HepG2 (cell line): ENCODE results near the gene CASZ1. TPM values are rescaled to one million over a fixed set of nuclear protein-coding genes. Genes with fewer than 3 reads are reported as not detected.

Source experiments
- ATAC-seq: fragments of 200-7000 bp; cut with Tn5 transposase; 3 replicates; pipeline ENCODE4 v1.9.1; 2020; ENCODE audit warnings: mild to moderate bottlenecking, moderate library complexity
- BruUV-seq: library from RNA; stranded (reverse); fragments of 400-500 nt; replicated peaks from 2 replicates; lab custom pipeline; 2021; lab: Mats Ljungman, UMichigan
- CTCF ChIA-PET: fragments of 300-600 bp; formaldehyde crosslinking; extraction: SDS; loops from one replicate; lab custom pipeline; 2021; ENCODE audit warnings: low total read pairs, inconsistent platforms, low intra/inter-chr PET ratio; lab: Yijun Ruan, JAX
- POLR2A ChIA-PET: fragments of 350-600 bp; sonication (Branson Sonifier 250); formaldehyde crosslinking; loops from one replicate; lab custom pipeline; 2020; ENCODE audit warnings: antibody characterized with exemption, inconsistent platforms; lab: Yijun Ruan, JAX
- DNase-seq: peaks from one replicate; pipeline ENCODE4 v3.0.0-alpha.2; 2015; ENCODE audit warnings: low spot score
- FAIRE-seq: peaks from 3 replicates; lab custom pipeline; 2011; peaks lifted over from hg19 to GRCh38; lab: Jason Lieb, UNC
- H2AFZ ChIP-seq: one replicate; pipeline ENCODE4 v1.6.1; 2011; ENCODE audit warnings: low read length, inconsistent platforms
- H3K27ac ChIP-seq: fragments of 300-600 bp; 3 replicates; pipeline ENCODE4 v1.8.0; 2011; ENCODE audit warnings: mixed run types, mild to moderate bottlenecking, mixed read lengths, low read length, inconsistent platforms; ENCODE audit not compliant: insufficient read depth; ENCODE audit errors: extremely low read length
- H3K27me3 ChIP-seq, 2 experiments: fragments of 200-600 bp in 1 of 2; 2 replicates in 1 of 2; 3 replicates in 1 of 2; pipeline versions ENCODE4 v1.6.0 to v1.8.0; 2011; ENCODE audit warnings: low read length in 2 of 2, mild to moderate bottlenecking in 2 of 2, moderate library complexity in 2 of 2, inconsistent platforms in 1 of 2; ENCODE audit not compliant: insufficient read depth in 2 of 2, control insufficient read depth in 1 of 2
- H3K36me3 ChIP-seq, 2 experiments: fragments of 200-600 bp in 1 of 2; replicated peaks in 1 of 2; 2 replicates in 1 of 2; 3 replicates in 1 of 2; pipeline versions ENCODE4 v1.5.1 to v1.8.0; 2011; ENCODE audit warnings: low read length in 2 of 2, inconsistent platforms in 1 of 2; ENCODE audit not compliant: insufficient read depth in 2 of 2, control insufficient read depth in 1 of 2
- H3K4me1 ChIP-seq: 2 replicates; pipeline ENCODE4 v1.5.1; 2012; ENCODE audit warnings: low read length, inconsistent platforms; ENCODE audit not compliant: insufficient read depth
- H3K4me2 ChIP-seq: 2 replicates; pipeline ENCODE4 v1.6.0; 2011; ENCODE audit warnings: low read depth, low read length, inconsistent platforms
- H3K4me3 ChIP-seq, 3 experiments: fragments of 200-600 bp in 1 of 3; sonication (generic), shearing (Covaris generic) in 1 of 3; replicated peaks in 1 of 3; 2 replicates each; pipeline ENCODE4 v1.5.1; 2011 to 2016; ENCODE audit warnings: low read length in 3 of 3, inconsistent platforms in 2 of 3, low read depth in 2 of 3, mild to moderate bottlenecking in 2 of 3, control low read depth in 1 of 3, mixed read lengths in 1 of 3; ENCODE audit not compliant: insufficient read depth in 1 of 3
- H3K79me2 ChIP-seq: one replicate; pipeline ENCODE4 v1.6.1; 2011; ENCODE audit warnings: low read length, inconsistent platforms; ENCODE audit not compliant: insufficient read depth
- H3K9ac ChIP-seq: 2 replicates; pipeline ENCODE4 v1.6.0; 2011; ENCODE audit warnings: mild to moderate bottlenecking, low read depth, low read length, inconsistent platforms; ENCODE audit not compliant: insufficient read depth
- H3K9me3 ChIP-seq: 2 replicates; pipeline ENCODE4 v1.5.1; 2012; ENCODE audit warnings: mild to moderate bottlenecking, low read length
- H4K20me1 ChIP-seq: 2 replicates; pipeline ENCODE4 v1.6.0; 2011; ENCODE audit warnings: inconsistent platforms, mild to moderate bottlenecking, low read length, moderate library complexity; ENCODE audit not compliant: insufficient read depth
- CBX5 ChIP-seq: sonication (generic); formaldehyde crosslinking; IDR thresholded peaks from 2 replicates; pipeline ENCODE4 v1.4.0; 2020; ENCODE audit warnings: missing genetic modification reagents, borderline replicate concordance
- CERS6 ChIP-seq: sonication (generic); formaldehyde crosslinking; IDR thresholded peaks from 2 replicates; pipeline ENCODE4 v1.5.0; 2020; ENCODE audit warnings: missing genetic modification reagents
- FOXJ3 ChIP-seq: sonication (generic); formaldehyde crosslinking; IDR thresholded peaks from 2 replicates; pipeline ENCODE4 v1.4.0; 2020; ENCODE audit warnings: missing genetic modification reagents, mild to moderate bottlenecking, borderline replicate concordance
- IKZF4 ChIP-seq: sonication (generic); formaldehyde crosslinking; IDR thresholded peaks from 2 replicates; pipeline ENCODE4 v1.5.1; 2020; ENCODE audit warnings: borderline replicate concordance, mild to moderate bottlenecking, low read depth, missing genetic modification reagents; ENCODE audit errors: not compliant biosample characterization
- MBNL3 ChIP-seq: fragments of 250-450 bp; sonication (Bioruptor Pico); conservative IDR thresholded peaks from 2 replicates; pipeline ENCODE4 v1.8.0; 2022; ENCODE audit warnings: mild to moderate bottlenecking, inconsistent platforms
- MEF2D ChIP-seq: sonication (generic); formaldehyde crosslinking; IDR thresholded peaks from 2 replicates; pipeline ENCODE4 v1.5.1; 2020; ENCODE audit warnings: mild to moderate bottlenecking, missing genetic modification reagents
- PPARG ChIP-seq: conservative IDR thresholded peaks from 2 replicates; pipeline ENCODE4 v1.6.1; 2016; ENCODE audit warnings: missing biosample characterization, missing genetic modification reagents
- ZBTB3 ChIP-seq: sonication (generic); formaldehyde crosslinking; IDR thresholded peaks from 2 replicates; pipeline ENCODE4 v1.4.0; 2020; ENCODE audit warnings: low read depth, mild to moderate bottlenecking, moderate library complexity, missing genetic modification reagents, borderline replicate concordance
- ZFY ChIP-seq: sonication (generic); formaldehyde crosslinking; IDR thresholded peaks from 2 replicates; pipeline ENCODE4 v1.4.0; 2020; ENCODE audit warnings: missing genetic modification reagents
- ZMYM4 ChIP-seq: sonication (generic); formaldehyde crosslinking; IDR thresholded peaks from 2 replicates; pipeline ENCODE4 v1.8.1; 2023; ENCODE audit warnings: mild to moderate bottlenecking, missing genetic modification reagents
- ZNF350 ChIP-seq: sonication (generic); formaldehyde crosslinking; IDR thresholded peaks from 2 replicates; pipeline ENCODE4 v1.4.0; 2020; ENCODE audit warnings: mild to moderate bottlenecking, low read depth, missing genetic modification reagents, borderline replicate concordance
- ZNF580 ChIP-seq: IDR thresholded peaks from 2 replicates; pipeline ENCODE4 v1.6.1; 2016; ENCODE audit warnings: low read depth, borderline replicate concordance
- ZNF672 ChIP-seq: sonication (generic); formaldehyde crosslinking; IDR thresholded peaks from 2 replicates; pipeline ENCODE4 v1.8.1; 2022; ENCODE audit warnings: missing genetic modification reagents
- WGBS: methylation state at CpG from one replicate; pipeline ENCODE4 v1.1.6; 2017; ENCODE audit warnings: low lambda C conversion rate; 5-methylcytosine and 5-hydroxymethylcytosine counted together
- in situ Hi-C: cut with HindIII; loops from 2 replicates; pipeline ENCODE4 v1.10.0; 2017; ENCODE audit warnings: low pct_unique_long_range_greater_than_20kb; ENCODE audit not compliant: extremely low pct_ligation_motif_present
- intact Hi-C: fragments of 100-400 bp; cut with micrococcal nuclease; formaldehyde crosslinking; loops from one replicate; pipeline ENCODE4 v1.10.0; 2022; ENCODE audit not compliant: unreplicated experiment
- polyA plus RNA-seq, 8 experiments: library from polyadenylated mRNA; depleted of rRNA in 3 of 8; stranded (reverse) in 7 of 8; unstranded in 1 of 8; fragments of >200 nt; fragmentation: Illumina TruSeq in 4 of 8; extraction: Trizol in 4 of 8; gene quantifications; 2 replicates each; pipeline versions ENCODE4 v1.2.1 to v1.2.3, GENCODE V29; 2011 to 2016; ENCODE audit warnings: low read depth in 4 of 8, missing spikeins in 1 of 8, mixed read lengths in 1 of 8; ENCODE audit not compliant: insufficient read depth in 1 of 8
- total RNA-seq, 5 experiments: library from RNA; depleted of rRNA; stranded (reverse); fragments of >200 nt; fragmentation: Illumina TruSeq; extraction: Trizol; gene quantifications; 2 replicates each; pipeline ENCODE4 v1.2.3, GENCODE V29; 2016; ENCODE audit warnings: low read depth in 1 of 5

Gene CASZ1
- total and polyA plus RNA-seq, 2 of the 13 experiments (the other 11 are each of a cell fraction or from before 2014, with no cell fraction given): 1.9 to 3.7 TPM

GRCh38 chr1:10839188-10839770 is 42.8 kb upstream of the CASZ1 start:
- no peak overlapping the region for H3K27ac ChIP-seq
- ChIA-PET CTCF (no interaction called here), POLR2A (no interaction called here)
- BruUV-seq: no TSS peak
- peaks cover 6% of the 10 kb centered on the region; the same call in 1 of the 2 replicates for H3K4me1 ChIP-seq
- H4K20me1 ChIP-seq: no peaks in the 10 kb centered on the region
- no peak overlapping the region for H2AFZ ChIP-seq
- no peak overlapping the region for H3K4me2 ChIP-seq
- H3K9me3 ChIP-seq: peaks cover 11% of the 10 kb centered on the region
- no peaks in the 10 kb centered on the region for H3K36me3 ChIP-seq
- in situ Hi-C loops: no loop called here
- FAIRE-seq: no peak
- DNase-seq: no peak
- H3K27me3 ChIP-seq: peaks cover 0 to 10% of the 10 kb centered on the region in 2 experiments; a peak in 3 of 5 replicates
- ATAC-seq: no peak
- H3K4me3 ChIP-seq: no peak overlapping the region
- no peaks in the 10 kb centered on the region for H3K79me2 ChIP-seq
- intact Hi-C loops: no loop called here
- WGBS: 59% methylated on average over 7 of the region's 9 CpGs
- TF ChIP-seq ZNF350 (CRISPR knock-in tag): no peak
- no peak for TF ChIP-seq PPARG (CRISPR knock-in tag)
- no peak for TF ChIP-seq IKZF4
- no peak for TF ChIP-seq CBX5 (CRISPR knock-in tag)
- H3K9ac ChIP-seq: no peak overlapping the region

GRCh38 chr1:10838541-10838940 is 42.1 kb upstream of the CASZ1 start:
- WGBS: 55% methylated on average over 9 of the region's 11 CpGs
- FAIRE-seq (no peak), ATAC-seq (no peak), DNase-seq (no peak)
- no peaks in the 10 kb centered on the region for H3K36me3 ChIP-seq
- H3K4me2 ChIP-seq: no peak overlapping the region
- H3K9ac ChIP-seq: no peak overlapping the region
- CTCF ChIA-PET: no interaction called here
- H3K4me3 ChIP-seq: no peak overlapping the region
- TF ChIP-seq ZNF580 (no peak), MEF2D (CRISPR knock-in tag) (no peak), FOXJ3 (CRISPR knock-in tag) (no peak), CERS6 (CRISPR knock-in tag) (no peak), ZMYM4 (CRISPR knock-in tag) (no peak), ZFY (CRISPR knock-in tag) (no peak), MBNL3 (CRISPR knock-in tag) (no peak), ZBTB3 (no peak), ZNF672 (CRISPR knock-in tag) (no peak)
- H3K27me3 ChIP-seq: peaks cover 0 to 10% of the 10 kb centered on the region in 2 experiments; a peak in 3 of 5 replicates
- no peaks in the 10 kb centered on the region for H4K20me1 ChIP-seq
- POLR2A ChIA-PET: no interaction called here
- no peak overlapping the region for H3K27ac ChIP-seq
- no peak overlapping the region for H2AFZ ChIP-seq
- intact Hi-C loops (no loop called here), in situ Hi-C loops (no loop called here)
- H3K4me1 ChIP-seq: peaks cover 6% of the 10 kb centered on the region; the same call in 1 of the 2 replicates
- BruUV-seq: no TSS peak
- peaks cover 3% of the 10 kb centered on the region for H3K9me3 ChIP-seq
- H3K79me2 ChIP-seq: no peaks in the 10 kb centered on the region
